Liver (tissue), 9 donors: ENCODE measurements around the gene HSPG2. TPM values are rescaled to one million over a fixed set of nuclear protein-coding genes. Genes with fewer than 3 reads are reported as not detected.

Source experiments
- DNase-seq: peaks from one replicate; pipeline ENCODE4 v3.0.0-alpha.2; 2017; ENCODE audit warnings: low spot score
- H3K27ac ChIP-seq, 2 donors: one replicate each; pipeline ENCODE4 v1.7.0; 2013; ENCODE audit warnings: inconsistent platforms in 2 of 2, low read length in 2 of 2, control low read depth in 1 of 2, low read depth in 1 of 2, mild to moderate bottlenecking in 1 of 2
- H3K27me3 ChIP-seq, 4 donors: one replicate each; pipeline versions ENCODE4 v1.6.1 to v1.7.0; 2013; ENCODE audit warnings: low read length in 3 of 4, inconsistent platforms in 1 of 4, mild to moderate bottlenecking in 1 of 4, moderate library complexity in 1 of 4; ENCODE audit not compliant: control insufficient read depth in 4 of 4, insufficient read depth in 4 of 4
- H3K36me3 ChIP-seq, 4 donors: one replicate each; pipeline versions ENCODE4 v1.6.1 to v1.7.0; 2013; ENCODE audit warnings: low read length in 3 of 4, mild to moderate bottlenecking in 3 of 4, low read depth in 1 of 4, moderate library complexity in 1 of 4; ENCODE audit not compliant: control insufficient read depth in 4 of 4, insufficient read depth in 3 of 4
- H3K4me1 ChIP-seq, 4 donors: one replicate each; pipeline versions ENCODE4 v1.6.1 to v1.7.0; 2013; ENCODE audit warnings: low read length in 3 of 4, mild to moderate bottlenecking in 3 of 4, moderate library complexity in 1 of 4; ENCODE audit not compliant: control insufficient read depth in 4 of 4, insufficient read depth in 4 of 4
- H3K4me3 ChIP-seq, 3 donors: one replicate each; pipeline versions ENCODE4 v1.6.1 to v1.7.0; 2013; ENCODE audit warnings: low read length in 3 of 3, control low read depth in 1 of 3, low read depth in 1 of 3, mild to moderate bottlenecking in 1 of 3
- H3K9ac ChIP-seq, 2 donors: one replicate each; pipeline ENCODE4 v1.7.0; 2013; ENCODE audit warnings: low read length in 2 of 2, mild to moderate bottlenecking in 2 of 2, moderate library complexity in 2 of 2, control low read depth in 1 of 2, low read depth in 1 of 2
- H3K9me3 ChIP-seq, 4 donors: one replicate each; pipeline versions ENCODE4 v1.6.1 to v1.7.0; 2013; ENCODE audit warnings: low read length in 3 of 4; ENCODE audit not compliant: control insufficient read depth in 4 of 4
- ATF3 ChIP-seq: IDR thresholded peaks from 2 replicates; pipeline ENCODE4 v1.6.1; 2016; ENCODE audit warnings: antibody characterized with exemption
- CTCF ChIP-seq: fragments of 150-350 bp; IDR thresholded peaks from 2 replicates; pipeline ENCODE4 v1.5.1; 2017; ENCODE audit warnings: improper control_type of control experiment, low read depth, low read length; ENCODE audit not compliant: missing input control
- EGR1 ChIP-seq, 2 donors: IDR thresholded peaks; 2 replicates each; pipeline ENCODE4 v1.6.1; 2016 to 2018; ENCODE audit warnings: antibody characterized with exemption in 2 of 2, low read depth in 2 of 2
- FOXA1 ChIP-seq: IDR thresholded peaks from 2 replicates; pipeline ENCODE4 v1.6.1; 2016; ENCODE audit warnings: antibody characterized with exemption
- FOXA2 ChIP-seq: IDR thresholded peaks from 2 replicates; pipeline ENCODE4 v1.6.1; 2016; ENCODE audit warnings: antibody characterized with exemption
- GABPA ChIP-seq, 2 donors: IDR thresholded peaks in 1 of 2; conservative IDR thresholded peaks in 1 of 2; 2 replicates each; pipeline ENCODE4 v1.6.1; 2016; ENCODE audit warnings: antibody characterized with exemption in 2 of 2, mild to moderate bottlenecking in 1 of 2, moderate library complexity in 1 of 2
- HNF4A ChIP-seq, 2 donors: conservative IDR thresholded peaks; 2 replicates each; pipeline ENCODE4 v1.6.1; 2016; ENCODE audit warnings: antibody characterized with exemption in 2 of 2, mild to moderate bottlenecking in 2 of 2
- HNF4G ChIP-seq: IDR thresholded peaks from 2 replicates; pipeline ENCODE4 v1.6.1; 2016; ENCODE audit warnings: antibody characterized with exemption
- JUND ChIP-seq, 2 donors: IDR thresholded peaks; 2 replicates each; pipeline ENCODE4 v1.6.1; 2016; ENCODE audit warnings: antibody characterized with exemption in 2 of 2
- MAX ChIP-seq: IDR thresholded peaks from 2 replicates; pipeline ENCODE4 v1.6.1; 2016; ENCODE audit warnings: antibody characterized with exemption
- NR2F2 ChIP-seq: IDR thresholded peaks from 2 replicates; pipeline ENCODE4 v1.6.1; 2016; ENCODE audit warnings: antibody characterized with exemption
- RAD21 ChIP-seq, 2 donors: IDR thresholded peaks; 2 replicates each; pipeline ENCODE4 v1.6.1; 2016; ENCODE audit warnings: antibody characterized with exemption in 2 of 2, mild to moderate bottlenecking in 2 of 2
- REST ChIP-seq: IDR thresholded peaks from 2 replicates; pipeline ENCODE4 v1.6.1; 2016; ENCODE audit warnings: antibody characterized with exemption, mild to moderate bottlenecking
- RXRA ChIP-seq, 2 donors: IDR thresholded peaks; 2 replicates each; pipeline ENCODE4 v1.6.1; 2017 to 2018; ENCODE audit warnings: antibody characterized with exemption in 2 of 2, mild to moderate bottlenecking in 1 of 2
- SP1 ChIP-seq: IDR thresholded peaks from 2 replicates; pipeline ENCODE4 v1.6.1; 2018; ENCODE audit warnings: antibody characterized with exemption, mild to moderate bottlenecking
- TAF1 ChIP-seq: conservative IDR thresholded peaks from 2 replicates; pipeline ENCODE4 v1.6.1; 2016; ENCODE audit warnings: antibody characterized with exemption, mild to moderate bottlenecking
- YY1 ChIP-seq: IDR thresholded peaks from 2 replicates; pipeline ENCODE4 v1.6.1; 2016; ENCODE audit warnings: antibody characterized with exemption, mild to moderate bottlenecking
- ZBTB33 ChIP-seq: IDR thresholded peaks from 2 replicates; pipeline ENCODE4 v1.6.1; 2016; ENCODE audit warnings: antibody characterized with exemption
- WGBS: extraction: QIAGEN DNeasy Blood & Tissue Kit; methylation state at CpG from one replicate; pipeline ENCODE4 v1.1.7; 2013; 5-methylcytosine and 5-hydroxymethylcytosine counted together
- polyA plus RNA-seq, 2 donors: library from polyadenylated mRNA; stranded (reverse) in 1 of 2; unstranded in 1 of 2; fragments of 200-250 nt in 1 of 2; fragments of >200 nt in 1 of 2; fragmentation: Nextera tagmentation in 1 of 2; extraction: Ambion mirVana in 1 of 2; gene quantifications; one replicate each; pipeline versions ENCODE4 v1.2.1 to v1.2.3, GENCODE V29; 2013 to 2015
- total RNA-seq, 2 donors: library from RNA; depleted of rRNA; stranded (reverse); fragments of >200 nt; gene quantifications; one replicate each; pipeline ENCODE4 v1.2.3, GENCODE V29; 2014
- donor health status: healthy.
- donor health status: healthy.
- donor health status: healthy.
- donor health status: healthy.
- donor health status: healthy.

HSPG2 gene
- total and polyA plus RNA-seq, 4 donors = 5.6 to 43.9 (median 23.9) TPM

- no peak for TF ChIP-seq GABPA (IDR thresholded peaks at IDR 0.05 in 1 of 2, conservative IDR thresholded peaks at IDR 0.05 in 1 of 2)
- TF ChIP-seq RXRA (IDR thresholded peaks at IDR 0.05) = no peak
- no peak for TF ChIP-seq SP1
- TF ChIP-seq REST = no peak
- no peak for TF ChIP-seq HNF4G
- TF ChIP-seq ZBTB33 = no peak
- no peak for TF ChIP-seq HNF4A (conservative IDR thresholded peaks at IDR 0.05)
- no peak for TF ChIP-seq JUND (IDR thresholded peaks at IDR 0.05)
- TF ChIP-seq TAF1 = no peak
- no peak for TF ChIP-seq MAX
- no peak for TF ChIP-seq FOXA2
- no peak for TF ChIP-seq ATF3
- TF ChIP-seq CTCF = no peak
- TF ChIP-seq RAD21 (IDR thresholded peaks at IDR 0.05) = no peak
- TF ChIP-seq FOXA1 = no peak
- TF ChIP-seq EGR1 (IDR thresholded peaks at IDR 0.05; ENCODE audit: low read depth in 2 of 2) = no peak
- no peak for TF ChIP-seq NR2F2
- TF ChIP-seq YY1 = no peak
- WGBS = 94% methylated on average over 17 of the region's 17 CpGs
- Histone ChIP-seq H3K4me3 (no peak overlapping the region), H3K36me3 (peaks cover 0 to 3% (median under 1%) of the 10 kb centered on the region in 4 donors), H3K9me3 (no peaks in the 10 kb centered on the region), H3K27me3 (no peaks in the 10 kb centered on the region), H3K4me1 (no peaks in the 10 kb centered on the region), H3K9ac (no peak overlapping the region), H3K27ac (no peak overlapping the region)
- DNase-seq = no peak
Observed at GRCh38 chr1:21848524-21849174, 88.5 kb downstream of the HSPG2 start.
